T-cell (primary cell): ENCODE data around the gene FAXDC2. TPM values are rescaled to one million over a fixed set of nuclear protein-coding genes. Genes with fewer than 3 reads are reported as not detected.
A peak's percentile ranks its signal among the peaks of the same experiment; 100 is the strongest.

Experiments
- ATAC-seq, 4 experiments: fragments of 200-7000 bp in 3 of 4; fragments of 150-1000 bp in 1 of 4; cut with Tn5 transposase; replicated peaks in 1 of 4; 1 replicate in 3 of 4; 2 replicates in 1 of 4; pipeline ENCODE4 v1.10.0; 2021; ENCODE audit warnings: moderate library complexity in 3 of 4, mild to moderate bottlenecking in 2 of 4, moderate number of reproducible peaks in 1 of 4
- CTCF ChIA-PET, 2 donors: fragments of 300-600 bp; sonication (Branson Sonifier 250); formaldehyde crosslinking; loops; one replicate each; lab custom pipeline; 2022; ENCODE audit warnings: antibody characterized with exemption in 2 of 2; lab: Charles Lee
- POLR2A ChIA-PET, 2 donors: fragments of 300-600 bp; sonication (Branson Sonifier 250); formaldehyde crosslinking; loops; one replicate each; lab custom pipeline; 2022; ENCODE audit warnings: antibody characterized with exemption in 2 of 2; lab: Charles Lee
- DNase-seq, 35 experiments: peaks; one replicate each; pipeline versions ENCODE4 v3.0.0 to v3.0.0-alpha.2; 2013 to 2023
- H3K27ac ChIP-seq: one replicate; pipeline ENCODE4 v1.5.1; 2013; ENCODE audit warnings: low read length
- H3K27me3 ChIP-seq, 2 experiments: replicated peaks in 1 of 2; 1 replicate in 1 of 2; 2 replicates in 1 of 2; pipeline versions ENCODE4 v1.6.1 to v1.7.0; 2013; ENCODE audit warnings: low read length in 1 of 2, mixed read lengths in 1 of 2; ENCODE audit not compliant: control insufficient read depth in 2 of 2, insufficient read depth in 2 of 2; ENCODE audit errors: extremely low read depth in 1 of 2
- H3K36me3 ChIP-seq, 2 donors: 1 replicate in 1 of 2; 2 replicates in 1 of 2; pipeline versions ENCODE4 v1.6.1 to v1.7.0; 2013; ENCODE audit warnings: low read length in 1 of 2; ENCODE audit not compliant: control insufficient read depth in 2 of 2, insufficient read depth in 1 of 2; ENCODE audit errors: extremely low read depth in 1 of 2
- H3K4me1 ChIP-seq, 2 experiments: 1 replicate in 1 of 2; 2 replicates in 1 of 2; pipeline versions ENCODE4 v1.6.1 to v1.7.0; 2013; ENCODE audit warnings: low read length in 2 of 2, mixed read lengths in 1 of 2; ENCODE audit not compliant: insufficient read depth in 2 of 2, control insufficient read depth in 1 of 2; ENCODE audit errors: extremely low read depth in 1 of 2
- H3K4me3 ChIP-seq, 2 donors: 1 replicate in 1 of 2; 2 replicates in 1 of 2; pipeline versions ENCODE4 v1.5.1 to v1.7.0; 2013; ENCODE audit warnings: mild to moderate bottlenecking in 2 of 2, low read length in 1 of 2, moderate library complexity in 1 of 2; ENCODE audit not compliant: control insufficient read depth in 1 of 2; ENCODE audit errors: extremely low read depth in 1 of 2
- H3K9me3 ChIP-seq: 2 replicates; pipeline ENCODE4 v1.7.0; 2013
- H3K27ac Mint-ChIP-seq, 2 donors: one replicate each; pipeline ENCODE4 v1.8.0; 2020 to 2021; ENCODE audit warnings: mild to moderate bottlenecking in 2 of 2, mixed read lengths in 2 of 2
- H3K27me3 Mint-ChIP-seq, 2 donors: one replicate each; pipeline ENCODE4 v1.8.0; 2021 to 2022; ENCODE audit warnings: mixed read lengths in 2 of 2
- H3K36me3 Mint-ChIP-seq: one replicate; pipeline ENCODE4 v1.8.0; 2021; ENCODE audit warnings: mixed read lengths
- H3K4me1 Mint-ChIP-seq, 3 donors: one replicate each; pipeline ENCODE4 v1.8.0; 2020 to 2022; ENCODE audit warnings: mixed read lengths in 3 of 3, mild to moderate bottlenecking in 1 of 3
- H3K4me3 Mint-ChIP-seq, 3 donors: one replicate each; pipeline ENCODE4 v1.8.0; 2020 to 2022; ENCODE audit warnings: mild to moderate bottlenecking in 3 of 3, mixed read lengths in 3 of 3, moderate library complexity in 3 of 3
- H3K9me3 Mint-ChIP-seq, 3 donors: one replicate each; pipeline ENCODE4 v1.8.0; 2020 to 2022; ENCODE audit warnings: mixed read lengths in 3 of 3
- WGBS: methylation state at CpG from one replicate; pipeline ENCODE4 v1.1.5; 2013; ENCODE audit warnings: missing lambda C conversion rate; ENCODE audit not compliant: insufficient coverage; 5-methylcytosine and 5-hydroxymethylcytosine counted together
- total RNA-seq, 35 experiments: library from RNA in 6 of 35; stranded (reverse) in 6 of 35; fragments of 120-200 nt in 1 of 35; gene quantifications; one replicate each; pipeline versions ENCODE4 v1.2.1 to v1.2.4 and lab custom pipeline; 2013 to 2026

FAXDC2 gene
- total RNA-seq, 5 donors from 2014 or later (not counting 1 experiment from before 2014, with no cell fraction given), result 0.29 to 0.44 (median 0.38) TPM; not detected in 1

- no peak overlapping the region for H3K27ac ChIP-seq
- H3K36me3 ChIP-seq, result peaks cover 0 to 3% of the 10 kb centered on the region in 2 donors
- H3K9me3 ChIP-seq, result no peaks in the 10 kb centered on the region
- POLR2A ChIA-PET, result interaction anchor here in 1 of 2 donors (0.6 kb wide), 1 partner anchor 38 kb away, joined by 4 read pairs; no protein-coding TSS in a partner anchor
- H3K27ac Mint-ChIP-seq, result peak overlapping the region in 1 of 2 donors; percentile 71
- H3K4me1 Mint-ChIP-seq, result peaks cover 56 to 83% (median 79%) of the 10 kb centered on the region in 3 donors
- CTCF ChIA-PET, result no interaction called here
- WGBS, result no CpG with 5 or more reads among the region's 1 CpG
- H3K4me3 ChIP-seq, result no peak overlapping the region
- H3K36me3 Mint-ChIP-seq, result peaks cover 7% of the 10 kb centered on the region
- H3K4me1 ChIP-seq, result peaks cover 15 to 62% of the 10 kb centered on the region in 2 experiments
- ATAC-seq, result no peak
- no peak for DNase-seq
- no peaks in the 10 kb centered on the region for H3K9me3 Mint-ChIP-seq
- H3K27me3 Mint-ChIP-seq, result no peaks in the 10 kb centered on the region
- H3K4me3 Mint-ChIP-seq, result no peak overlapping the region
- H3K27me3 ChIP-seq, result no peaks in the 10 kb centered on the region
These were observed 74.2 kb downstream of the FAXDC2 start for GRCh38 chr5:154776167-154776566.

- WGBS, result no CpG with 5 or more reads among the region's 3 CpGs
- DNase-seq (no peak), ATAC-seq (no peak)
- Mint-ChIP-seq H3K4me3 (peak overlapping the region in 1 of 3 donors; percentile 22), H3K27me3 (no peaks in the 10 kb centered on the region), H3K36me3 (peaks cover under 1% of the 10 kb centered on the region), H3K4me1 (peaks cover 61 to 82% (median 78%) of the 10 kb centered on the region in 3 donors), H3K9me3 (no peaks in the 10 kb centered on the region), H3K27ac (peak overlapping the region in 1 of 2 donors; percentile 48)
- no peaks in the 10 kb centered on the region for H3K27me3 ChIP-seq
- no peak overlapping the region for H3K4me3 ChIP-seq
- H3K36me3 ChIP-seq, result peaks cover 0 to 3% of the 10 kb centered on the region in 2 donors
- ChIA-PET POLR2A (interaction anchor here in 1 of 2 donors (1.5 kb wide), 1 partner anchor 12 kb away, joined by 5 read pairs; no protein-coding TSS in a partner anchor), CTCF (no interaction called here)
- no peaks in the 10 kb centered on the region for H3K9me3 ChIP-seq
- H3K27ac ChIP-seq, result no peak overlapping the region
- peaks cover 27 to 70% of the 10 kb centered on the region in 2 experiments for H3K4me1 ChIP-seq
These were observed 77.1 kb downstream of the FAXDC2 start for GRCh38 chr5:154773326-154773725.

- H3K4me1 Mint-ChIP-seq, result peaks cover 77 to 92% (median 87%) of the 10 kb centered on the region in 3 donors
- 90% methylated on average over 5 of the region's 10 CpGs for WGBS
- Histone ChIP-seq H3K27ac (no peak overlapping the region), H3K4me1 (peaks cover 44 to 81% of the 10 kb centered on the region in 2 experiments), H3K9me3 (no peaks in the 10 kb centered on the region), H3K4me3 (no peak overlapping the region), H3K36me3 (peaks cover 0 to 3% of the 10 kb centered on the region in 2 donors), H3K27me3 (no peaks in the 10 kb centered on the region)
- H3K9me3 Mint-ChIP-seq, result no peaks in the 10 kb centered on the region
- no peaks in the 10 kb centered on the region for H3K27me3 Mint-ChIP-seq
- H3K4me3 Mint-ChIP-seq, result peak overlapping the region in 1 of 3 donors; percentile 17
- ChIA-PET POLR2A (interaction anchor here in 1 of 2 donors (0.7 kb wide), 1 partner anchor 18 kb away, joined by 9 read pairs; no protein-coding TSS in a partner anchor), CTCF (interaction anchor here in 1 of 2 donors (0.6 kb wide), 1 partner anchor 121 kb away, joined by 3 read pairs; no protein-coding TSS in a partner anchor)
- no peak for ATAC-seq
- no peak overlapping the region for H3K27ac Mint-ChIP-seq
- DNase-seq, result no peak
- no peaks in the 10 kb centered on the region for H3K36me3 Mint-ChIP-seq
These were observed 79.0 kb downstream of the FAXDC2 start for GRCh38 chr5:154771383-154771901.

GRCh38 chr5:154770111-154770510 lies 80.3 kb downstream of the FAXDC2 start:
- 52% methylated on average over 2 of the region's 2 CpGs for WGBS
- DNase-seq (no peak), ATAC-seq (no peak)
- Histone ChIP-seq H3K27ac (no peak overlapping the region), H3K27me3 (no peaks in the 10 kb centered on the region), H3K36me3 (peaks cover 0 to 3% of the 10 kb centered on the region in 2 donors), H3K9me3 (no peaks in the 10 kb centered on the region), H3K4me1 (peaks cover 57 to 82% of the 10 kb centered on the region in 2 experiments), H3K4me3 (no peak overlapping the region)
- ChIA-PET CTCF (no interaction called here), POLR2A (no interaction called here)
- Mint-ChIP-seq H3K4me3 (peak overlapping the region in 1 of 3 donors; percentile 71), H3K36me3 (no peaks in the 10 kb centered on the region), H3K4me1 (peaks cover 85 to 93% (median 91%) of the 10 kb centered on the region in 3 donors), H3K9me3 (no peaks in the 10 kb centered on the region), H3K27me3 (no peaks in the 10 kb centered on the region), H3K27ac (peak overlapping the region; percentile 0 to 35)

Other genes starting within 250 kb of the FAXDC2 start
- gene LARP1, start 95.2 kb downstream of the FAXDC2 start, total RNA-seq, result 100 to 1,000 TPM; 137 to 201 (median 182) TPM
- gene CNOT8, start 8.0 kb upstream of the FAXDC2 start, total RNA-seq, result 100 to 1,000 TPM in 3 of 5 donors, 10 to 100 TPM in 2; 85.9 to 113 (median 100) TPM
- 10 to 100 TPM in 3 of 5 donors, 1 to 10 TPM in 2; 6.8 to 17.6 (median 14.8) TPM for gene GEMIN5, start 87.6 kb upstream of the FAXDC2 start, total RNA-seq
- gene MRPL22, start 90.5 kb upstream of the FAXDC2 start, total RNA-seq, result 10 to 100 TPM; 19.5 to 30.9 (median 26.1) TPM
- not detected for gene KIF4B, start 163.2 kb upstream of the FAXDC2 start, total RNA-seq